Measurements from ENCODE around the gene PRRX2. TPM values are rescaled to one million over a fixed set of nuclear protein-coding genes. Genes with fewer than 3 reads are reported as not detected.

PRRX2 gene
- total and polyA plus RNA-seq, 2 of the 13 experiments (the other 11 are each of a cell fraction or from before 2014, with no cell fraction given) = 0.05 TPM; not detected in 1

- no peak for TF ChIP-seq REXO4 (CRISPR knock-in tag; IDR thresholded peaks at IDR 0.05; ENCODE audit: borderline replicate concordance)
- TF ChIP-seq KDM6A (CRISPR knock-in tag; IDR thresholded peaks at IDR 0.05; ENCODE audit: low read depth) = no peak
- peak; percentile 82 for TF ChIP-seq MAX (IDR thresholded peaks at IDR 0.05)
- peak; percentile 54 for TF ChIP-seq AGO2 (optimal IDR thresholded peaks at IDR 0.05; ENCODE audit: low read depth, low read length)
- TF ChIP-seq ZNF605 (CRISPR knock-in tag; IDR thresholded peaks at IDR 0.05) = peak; percentile 36; the same call in 1 of the 2 replicates
- TF ChIP-seq PLRG1 (conservative IDR thresholded peaks at IDR 0.05) = no peak
- 0 out of 2 replicates have a peak, but pooled peaks have one; percentile 45 for TF ChIP-seq ZBTB3 (CRISPR knock-in tag; IDR thresholded peaks at IDR 0.05; ENCODE audit: borderline replicate concordance, low read depth)
- no peak for TF ChIP-seq PRPF4 (IDR thresholded peaks at IDR 0.05; ENCODE audit: low read depth, low read length, poor library complexity, severe bottlenecking)
- peak; percentile 39; the same call in 1 of the 2 replicates for TF ChIP-seq TSC22D2 (CRISPR knock-in tag; IDR thresholded peaks at IDR 0.05; ENCODE audit: borderline replicate concordance)
- TF ChIP-seq MXD3 (CRISPR knock-in tag; IDR thresholded peaks at IDR 0.05) = peak; percentile 62; the same call in 1 of the 2 replicates
- TF ChIP-seq KIAA2018 (CRISPR knock-in tag; IDR thresholded peaks at IDR 0.05; ENCODE audit: borderline replicate concordance) = no peak
- no peak for TF ChIP-seq RFX3 (CRISPR knock-in tag; IDR thresholded peaks at IDR 0.05)
Observed at GRCh38 chr9:129641750-129642585, 23.5 kb upstream of the PRRX2 start, which contains the start of gene ASB6 (continued).

Measured in HepG2 (cell line).